Omental fat pad (tissue), 4 donors: ENCODE data around the gene NTN4. TPM values are rescaled to one million over a fixed set of nuclear protein-coding genes. Genes with fewer than 3 reads are reported as not detected.

Source experiments
- ATAC-seq: fragments of 150-250 bp; one replicate; pipeline ENCODE4 v1.9.1; 2016; ENCODE audit warnings: mild to moderate bottlenecking, moderate library complexity; ENCODE audit not compliant: low FRiP score
- DNase-seq: peaks from one replicate; pipeline ENCODE4 v3.0.0-alpha.2; 2019; ENCODE audit warnings: low spot score
- CTCF ChIP-seq, 3 donors: fragments of 450-650 bp; IDR thresholded peaks; one replicate each; pipeline ENCODE4 v1.5.1; 2016 to 2017; ENCODE audit warnings: antibody characterized with exemption in 3 of 3, mild to moderate bottlenecking in 3 of 3, moderate library complexity in 2 of 3
- total RNA-seq, 4 donors: library from RNA; depleted of rRNA; stranded (reverse); fragments of >200 nt; gene quantifications; one replicate each; pipeline ENCODE4 v1.1.0, GENCODE V29; 2016

Gene NTN4
- total RNA-seq, 4 donors from 2014 or later, result 12.2 to 55.2 (median 15.0) TPM

DNA sequence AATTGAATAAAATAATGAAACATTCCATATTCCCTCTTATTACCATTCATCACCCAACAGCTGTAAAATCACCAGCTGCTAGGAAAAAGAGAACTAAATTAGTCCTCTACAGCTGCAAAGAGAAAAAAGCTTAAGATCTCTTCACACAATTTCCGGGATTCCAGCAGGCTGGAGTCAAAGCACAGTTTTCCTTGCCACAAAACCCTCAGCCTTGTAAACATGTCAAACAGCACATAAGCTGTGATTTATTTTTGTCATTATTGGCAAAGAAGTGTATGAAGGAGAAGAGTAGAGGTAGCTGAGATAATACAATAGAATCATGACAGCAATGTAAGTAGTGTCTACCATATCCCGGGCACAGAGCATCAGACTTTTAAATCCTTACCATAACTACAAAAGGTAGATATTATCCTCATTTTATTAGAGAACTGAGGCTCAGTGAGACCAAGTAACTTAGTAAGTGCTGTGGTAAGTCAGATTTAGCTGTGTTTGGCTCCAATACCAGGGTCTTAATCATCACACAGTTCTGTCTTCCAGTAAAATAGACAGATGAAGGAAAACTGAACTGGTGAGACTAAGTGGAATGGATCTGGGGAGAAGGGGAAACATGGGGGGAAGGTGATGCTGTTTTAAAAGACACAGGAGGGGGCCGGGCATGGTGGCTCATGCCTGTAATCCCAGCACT lies 57.3 kb downstream of the NTN4 start:
- ATAC-seq (no peak), DNase-seq (no peak)
- TF ChIP-seq CTCF (IDR thresholded peaks at IDR 0.05), result no peak

DNA sequence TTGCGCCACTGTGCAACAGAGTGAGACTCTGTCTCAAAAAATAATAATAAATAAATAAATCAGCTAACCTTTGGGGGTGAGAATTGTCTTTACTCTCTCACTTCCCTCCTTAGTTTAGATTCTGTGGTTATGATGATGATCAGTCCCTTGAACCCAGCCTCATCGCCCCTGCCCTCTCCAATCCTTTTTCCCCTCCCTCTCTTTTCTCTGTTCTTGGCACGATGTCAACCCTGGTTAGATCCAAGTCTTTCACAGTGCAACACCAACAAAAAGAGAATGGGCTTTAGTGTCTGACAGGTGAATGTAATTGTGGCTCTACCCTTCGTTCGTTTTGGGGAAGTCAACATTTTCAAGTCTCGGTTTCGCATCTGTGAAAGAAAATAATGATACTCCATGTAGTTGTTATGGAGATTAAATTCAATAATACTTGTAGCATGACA lies 59.0 kb downstream of the NTN4 start:
- no peak for ATAC-seq

GRCh38 chr12:95730457-95730856 lies 60.1 kb downstream of the NTN4 start:
- no peak for TF ChIP-seq CTCF (IDR thresholded peaks at IDR 0.05)

More for the DNA sequence above, 59.0 kb downstream of the NTN4 start:
- TF ChIP-seq CTCF (IDR thresholded peaks at IDR 0.05), result no peak
- no peak for DNase-seq

GRCh38 chr12:95726903-95727302 lies 63.7 kb downstream of the NTN4 start:
- TF ChIP-seq CTCF (IDR thresholded peaks at IDR 0.05), result no peak
- DNase-seq (no peak), ATAC-seq (no peak)

More at GRCh38 chr12:95730457-95730856, 60.1 kb downstream of the NTN4 start:
- ATAC-seq, result no peak
- no peak for DNase-seq

DNA sequence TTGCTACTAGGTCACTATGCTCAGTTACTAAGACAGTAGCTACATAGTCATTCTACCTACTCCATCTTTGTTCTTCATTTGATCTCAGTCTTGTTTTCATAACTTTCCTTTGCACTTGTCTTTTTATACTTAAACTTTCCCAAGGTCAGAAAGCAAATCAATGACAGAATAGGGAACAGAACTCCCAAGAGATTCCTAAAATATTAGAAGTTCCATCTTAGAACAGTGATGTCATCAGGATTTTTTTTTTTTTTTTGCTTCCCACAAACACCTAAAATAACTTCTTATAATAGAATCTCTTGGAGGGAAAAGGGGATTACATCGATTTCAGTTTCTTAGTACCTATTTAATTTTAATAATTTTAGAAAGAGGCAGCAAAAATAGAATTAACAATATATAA lies 65.8 kb downstream of the NTN4 start:
- DNase-seq (no peak), ATAC-seq (no peak)
- TF ChIP-seq CTCF (IDR thresholded peaks at IDR 0.05), result no peak

GRCh38 chr12:95723693-95724384 lies 66.7 kb downstream of the NTN4 start:
- DNase-seq (no peak), ATAC-seq (no peak)
- no peak for TF ChIP-seq CTCF (IDR thresholded peaks at IDR 0.05)

- no peak for DNase-seq
- ATAC-seq, result no peak
- no peak for TF ChIP-seq CTCF (IDR thresholded peaks at IDR 0.05)
These were observed 69.2 kb downstream of the NTN4 start for GRCh38 chr12:95721320-95721719.
